SU-DHL-6 (cell line): ENCODE results near the gene EML4.

Experiments used
- CTCF ChIP-seq: fragments of 200-600 bp; sonication (generic); IDR thresholded peaks from one replicate; pipeline ENCODE4 v1.5.1; 2017; ENCODE audit warnings: antibody characterized with exemption, mild to moderate bottlenecking, low read length, moderate library complexity; ENCODE audit not compliant: insufficient read depth, poor library complexity, severe bottlenecking
- EZH2phosphoT487 ChIP-seq: fragments of 200-600 bp; sonication (generic), shearing (Covaris generic); conservative IDR thresholded peaks from 2 replicates; pipeline ENCODE4 v1.6.1; 2018; ENCODE audit warnings: mild to moderate bottlenecking, antibody characterized with exemption, low read length, moderate library complexity, mixed read lengths

- TF ChIP-seq CTCF (no peak), EZH2phosphoT487 (no peak)
Measured at GRCh38 chr2:42243297-42243696, 74.1 kb downstream of the EML4 start.
